Measurements from ENCODE around the gene TSEN2. TPM values are rescaled to one million over a fixed set of nuclear protein-coding genes. Genes with fewer than 3 reads are reported as not detected.

The TSEN2 gene
- total RNA-seq, 2 experiments from 2014 or later = 9.4 to 10.7 TPM

Other genes starting within 250 kb of the TSEN2 start
- gene PPARG, start 195.4 kb upstream of the TSEN2 start, total RNA-seq = not detected
- gene MKRN2OS, start 61.0 kb downstream of the TSEN2 start, total RNA-seq = not detected
- gene MKRN2, start 72.6 kb downstream of the TSEN2 start, total RNA-seq = 10 to 100 TPM; 21.0 to 22.5 TPM
- gene RAF1, start 179.6 kb downstream of the TSEN2 start, total RNA-seq = 10 to 100 TPM; 86.5 to 91.6 TPM